Lung (tissue), 4 donors: Measurements from ENCODE around the gene OS9. TPM values are rescaled to one million over a fixed set of nuclear protein-coding genes. Genes with fewer than 3 reads are reported as not detected.

Experiments
- polyA plus RNA-seq, 2 donors: library from polyadenylated mRNA; stranded (reverse); fragments of 200-250 nt; gene quantifications; one replicate each; pipeline ENCODE4 v1.2.1, GENCODE V29; 2013
- total RNA-seq, 2 donors: library from RNA; depleted of rRNA in 1 of 2; stranded (reverse); fragments of >200 nt in 1 of 2; gene quantifications; one replicate each; pipeline ENCODE4 v1.2.1, GENCODE V29; 2014 to 2021
- donor health status: Bipolar disorder and iron deficiency.
- donor health status: healthy.
- donor health status: DM: yes; HTN: yes; CAD: no.

OS9 gene
- total and polyA plus RNA-seq, 4 donors: 144 to 356 (median 249) TPM

Other genes starting within 250 kb of the OS9 start
- under 1 TPM in 1 of 2 donors, not detected in 1; 0.12 TPM for gene INHBE, start 238.8 kb upstream of the OS9 start, total RNA-seq
- gene INHBE, start 238.8 kb upstream of the OS9 start, polyA plus RNA-seq: not detected
- gene GLI1, start 234.3 kb upstream of the OS9 start, total RNA-seq: 1 to 10 TPM; 2.4 to 5.7 TPM
- 1 to 10 TPM in 1 of 2 donors, under 1 TPM in 1; 0.74 to 1.7 TPM for gene GLI1, start 234.3 kb upstream of the OS9 start, polyA plus RNA-seq
- gene ARHGAP9, start 214.3 kb upstream of the OS9 start, total RNA-seq: 10 to 100 TPM; 14.7 to 40.0 TPM
- 10 to 100 TPM; 26.2 to 62.1 TPM for gene ARHGAP9, start 214.3 kb upstream of the OS9 start, polyA plus RNA-seq
- 100 to 1,000 TPM in 1 of 2 donors, 10 to 100 TPM in 1; 55.9 to 213 TPM for gene MARS1, start 206.1 kb upstream of the OS9 start, total RNA-seq
- gene MARS1, start 206.1 kb upstream of the OS9 start, polyA plus RNA-seq: 100 to 1,000 TPM in 1 of 2 donors, 10 to 100 TPM in 1; 95.0 to 156 TPM
- 10 to 100 TPM; 31.0 to 34.7 TPM for gene DDIT3, start 173.6 kb upstream of the OS9 start, total RNA-seq
- gene DDIT3, start 173.6 kb upstream of the OS9 start, polyA plus RNA-seq: 10 to 100 TPM; 68.1 to 74.7 TPM
- gene MBD6, start 171.3 kb upstream of the OS9 start, total RNA-seq: 100 to 1,000 TPM in 1 of 2 donors, 10 to 100 TPM in 1; 26.0 to 132 TPM
- 10 to 100 TPM; 36.7 to 42.4 TPM for gene MBD6, start 171.3 kb upstream of the OS9 start, polyA plus RNA-seq
- gene DCTN2, start 146.9 kb upstream of the OS9 start, total RNA-seq: 10 to 100 TPM; 78.3 to 90.1 TPM
- gene DCTN2, start 146.9 kb upstream of the OS9 start, polyA plus RNA-seq: 100 to 1,000 TPM in 1 of 2 donors, 10 to 100 TPM in 1; 60.0 to 110 TPM
- under 1 TPM; 0.21 to 0.34 TPM for gene KIF5A, start 144.1 kb upstream of the OS9 start, total RNA-seq
- gene KIF5A, start 144.1 kb upstream of the OS9 start, polyA plus RNA-seq: under 1 TPM; 0.05 to 0.06 TPM
- 10 to 100 TPM; 19.3 to 42.2 TPM for gene PIP4K2C, start 102.9 kb upstream of the OS9 start, total RNA-seq
- gene PIP4K2C, start 102.9 kb upstream of the OS9 start, polyA plus RNA-seq: 10 to 100 TPM; 13.7 to 22.3 TPM
- 10 to 100 TPM; 26.6 to 40.1 TPM for gene DTX3, start 89.3 kb upstream of the OS9 start, total RNA-seq
- 10 to 100 TPM; 13.9 to 23.2 TPM for gene DTX3, start 89.3 kb upstream of the OS9 start, polyA plus RNA-seq
- 10 to 100 TPM; 12.3 to 23.0 TPM for gene ARHGEF25, start 82.7 kb upstream of the OS9 start, total RNA-seq
- gene ARHGEF25, start 82.7 kb upstream of the OS9 start, polyA plus RNA-seq: 10 to 100 TPM in 1 of 2 donors, 1 to 10 TPM in 1; 7.8 to 10.4 TPM
- gene B4GALNT1, start 60.9 kb upstream of the OS9 start, total RNA-seq: 1 to 10 TPM in 1 of 2 donors, under 1 TPM in 1; 0.51 to 2.5 TPM
- under 1 TPM; 0.53 to 0.93 TPM for gene B4GALNT1, start 60.9 kb upstream of the OS9 start, polyA plus RNA-seq
- gene AGAP2, start 44.6 kb downstream of the OS9 start, total RNA-seq: 1 to 10 TPM; 1.5 to 4.8 TPM
- gene AGAP2, start 44.6 kb downstream of the OS9 start, polyA plus RNA-seq: 1 to 10 TPM; 1.4 to 4.4 TPM
- 10 to 100 TPM; 37.4 to 61.1 TPM for gene TSPAN31, start 50.9 kb downstream of the OS9 start, total RNA-seq
- gene TSPAN31, start 50.9 kb downstream of the OS9 start, polyA plus RNA-seq: 10 to 100 TPM; 32.4 to 54.9 TPM
- 100 to 1,000 TPM in 1 of 2 donors, 10 to 100 TPM in 1; 69.7 to 105 TPM for gene CDK4, start 58.2 kb downstream of the OS9 start, total RNA-seq
- 100 to 1,000 TPM in 1 of 2 donors, 10 to 100 TPM in 1; 75.1 to 115 TPM for gene CDK4, start 58.2 kb downstream of the OS9 start, polyA plus RNA-seq
- 10 to 100 TPM; 12.1 to 23.2 TPM for gene MARCHF9, start 61.0 kb downstream of the OS9 start, total RNA-seq
- gene MARCHF9, start 61.0 kb downstream of the OS9 start, polyA plus RNA-seq: 10 to 100 TPM; 13.7 to 31.1 TPM
- 1 to 10 TPM; 2.9 to 4.3 TPM for gene CYP27B1, start 72.9 kb downstream of the OS9 start, total RNA-seq
- 1 to 10 TPM; 1.7 to 5.8 TPM for gene CYP27B1, start 72.9 kb downstream of the OS9 start, polyA plus RNA-seq
- 10 to 100 TPM in 1 of 2 donors, 1 to 10 TPM in 1; 2.8 to 29.5 TPM for gene METTL1, start 78.0 kb downstream of the OS9 start, total RNA-seq
- gene METTL1, start 78.0 kb downstream of the OS9 start, polyA plus RNA-seq: 10 to 100 TPM; 33.7 to 35.5 TPM
- 10 to 100 TPM in 1 of 2 donors, 1 to 10 TPM in 1; 7.6 to 11.5 TPM for gene EEF1AKMT3, start 78.5 kb downstream of the OS9 start, total RNA-seq
- gene EEF1AKMT3, start 78.5 kb downstream of the OS9 start, polyA plus RNA-seq: 1 to 10 TPM; 3.6 to 4.2 TPM
- gene TSFM, start 88.7 kb downstream of the OS9 start, total RNA-seq: 10 to 100 TPM; 17.1 to 28.0 TPM
- gene TSFM, start 88.7 kb downstream of the OS9 start, polyA plus RNA-seq: 10 to 100 TPM; 23.9 to 40.0 TPM
- 1 to 10 TPM; 8.1 to 9.7 TPM for gene AVIL, start 124.6 kb downstream of the OS9 start, total RNA-seq
- gene AVIL, start 124.6 kb downstream of the OS9 start, polyA plus RNA-seq: 10 to 100 TPM in 1 of 2 donors, 1 to 10 TPM in 1; 4.3 to 11.7 TPM
- gene CTDSP2, start 152.6 kb downstream of the OS9 start, total RNA-seq: 100 to 1,000 TPM; 162 to 179 TPM
- gene CTDSP2, start 152.6 kb downstream of the OS9 start, polyA plus RNA-seq: 100 to 1,000 TPM in 1 of 2 donors, 10 to 100 TPM in 1; 46.8 to 104 TPM
- 1 to 10 TPM; 3.6 to 5.7 TPM for gene ATP23, start 247.4 kb downstream of the OS9 start, total RNA-seq
- 1 to 10 TPM; 6.1 to 6.9 TPM for gene ATP23, start 247.4 kb downstream of the OS9 start, polyA plus RNA-seq